ENCODE results near the gene CLRN3. TPM values are rescaled to one million over a fixed set of nuclear protein-coding genes. Genes with fewer than 3 reads are reported as not detected.

The CLRN3 gene
- total and polyA plus RNA-seq, 7 donors, result 0.03 TPM; not detected in 6

DNA sequence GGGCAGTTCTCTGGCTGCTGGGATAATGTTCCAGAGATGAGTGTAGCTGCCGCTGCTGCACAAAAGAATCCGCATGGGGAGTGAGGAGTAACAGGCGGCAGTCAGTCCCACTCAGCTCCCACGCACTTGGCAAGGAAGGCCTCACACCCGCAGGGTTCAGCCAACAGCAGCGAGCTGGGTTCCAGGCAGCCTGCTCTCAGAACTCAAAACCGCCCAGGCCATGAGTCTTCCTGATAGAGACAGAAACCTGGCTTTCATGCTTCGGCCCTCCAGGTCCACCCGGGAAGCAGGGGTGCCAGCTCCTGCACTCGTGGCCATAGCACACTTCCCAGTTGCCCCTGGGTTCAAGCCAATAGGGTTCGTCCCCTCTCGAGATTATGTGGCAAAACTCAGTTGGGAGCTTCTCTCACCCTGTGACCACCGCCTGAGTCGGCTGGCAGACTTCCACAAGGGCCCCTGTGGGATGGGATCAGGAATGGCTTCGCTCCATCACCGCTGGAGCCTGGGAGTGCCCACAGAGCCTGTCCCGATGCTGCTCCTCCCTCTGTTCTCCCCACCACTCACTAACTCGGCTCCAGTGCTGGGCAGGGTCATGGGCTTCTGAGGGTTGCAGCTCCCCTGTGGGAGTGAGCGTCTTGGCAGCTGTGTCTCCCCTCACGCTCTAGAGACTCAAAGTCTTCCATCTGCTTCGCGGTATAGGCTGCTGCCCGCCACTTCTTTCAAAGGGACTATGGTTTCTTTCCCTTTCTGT is 20.6 kb downstream of the CLRN3 start:
- Histone ChIP-seq H3K4me3 (no peak overlapping the region), H3K36me3 (ENCODE audit: insufficient read depth in 1 of 2, low read depth in 1 of 2) (no peaks in the 10 kb centered on the region), H3K9me3 (peaks cover 5% of the 10 kb centered on the region), H3K27ac (no peak overlapping the region), H3K27me3 (ENCODE audit: insufficient read depth in 3 of 3, low read length in 2 of 3) (peaks cover 0 to 13% (median 0%) of the 10 kb centered on the region in 3 donors), H3K4me1 (no peaks in the 10 kb centered on the region)
- no peak for TF ChIP-seq CTCF (IDR thresholded peaks at IDR 0.05)
- ATAC-seq (peak in 1 of 4 donors; percentile 49), DNase-seq (peak in 1 of 2 donors; percentile 41)
- intact Hi-C loops (cut with DNase I), result no loop called here
- 26 to 33% (median 27%) methylated on average over 23 of the region's 23 CpGs for WGBS, 3 donors

DNA sequence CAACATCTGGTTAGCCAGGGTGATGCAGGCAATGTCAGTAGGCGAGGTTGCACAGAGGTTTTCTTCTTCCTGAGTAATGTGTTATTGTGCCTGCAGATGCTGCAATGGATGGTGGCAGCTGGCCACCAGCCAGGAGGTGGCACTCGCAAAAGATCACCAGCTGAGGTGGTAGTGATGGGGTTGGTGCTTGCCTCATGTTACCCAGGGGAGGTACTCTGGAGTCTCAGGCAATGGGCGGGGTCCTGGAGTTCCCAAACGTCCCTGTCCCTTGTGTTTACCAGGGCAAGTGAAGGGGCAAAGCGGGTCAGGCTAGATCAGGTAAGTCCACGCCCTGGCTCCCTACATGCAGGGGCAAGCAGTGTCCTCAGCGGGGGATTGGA is 21.1 kb downstream of the CLRN3 start:
- no peak for DNase-seq
- no peak for ATAC-seq
- H3K4me3 ChIP-seq, result no peak overlapping the region

GRCh38 chr10:127869329-127869728 is 23.4 kb downstream of the CLRN3 start:
- intact Hi-C loops (cut with DNase I), result loop anchor here in 1 of 2 donors (10.0 kb wide), 1 partner anchor 1885 kb away; no protein-coding TSS in a partner anchor
- DNase-seq (no peak), ATAC-seq (no peak)

More for the DNA sequence above, 21.1 kb downstream of the CLRN3 start:
- H3K27ac ChIP-seq, result no peak overlapping the region
- intact Hi-C loops (cut with DNase I), result no loop called here
- TF ChIP-seq CTCF (IDR thresholded peaks at IDR 0.05), result no peak
- H3K4me1 ChIP-seq, result no peaks in the 10 kb centered on the region
- H3K9me3 ChIP-seq, result peaks cover 5% of the 10 kb centered on the region
- 43 to 60% (median 59%) methylated on average over 7 of the region's 7 CpGs for WGBS, 3 donors
- H3K36me3 ChIP-seq (ENCODE audit: insufficient read depth in 1 of 2, low read depth in 1 of 2), result no peaks in the 10 kb centered on the region
- H3K27me3 ChIP-seq (ENCODE audit: insufficient read depth in 3 of 3, low read length in 2 of 3), result peaks cover 0 to 13% (median 0%) of the 10 kb centered on the region in 3 donors

GRCh38 chr10:127867805-127868204 is 24.9 kb downstream of the CLRN3 start:
- DNase-seq, result no peak
- Histone ChIP-seq H3K27me3 (ENCODE audit: insufficient read depth in 3 of 3, low read length in 2 of 3) (peaks cover 0 to 7% (median 0%) of the 10 kb centered on the region in 3 donors), H3K27ac (no peak overlapping the region), H3K36me3 (ENCODE audit: insufficient read depth in 1 of 2, low read depth in 1 of 2) (no peaks in the 10 kb centered on the region), H3K9me3 (peaks cover 5% of the 10 kb centered on the region), H3K4me3 (no peak overlapping the region), H3K4me1 (no peaks in the 10 kb centered on the region)
- 81 to 88% (median 82%) methylated on average over 1 of the region's 1 CpG for WGBS, 3 donors
- intact Hi-C loops (cut with DNase I), result loop anchor here in 1 of 2 donors (10.0 kb wide), 1 partner anchor 1883 kb away; no protein-coding TSS in a partner anchor
- no peak for ATAC-seq
- no peak for TF ChIP-seq CTCF (IDR thresholded peaks at IDR 0.05)

More at GRCh38 chr10:127869329-127869728, 23.4 kb downstream of the CLRN3 start:
- TF ChIP-seq CTCF (IDR thresholded peaks at IDR 0.05), result no peak
- Histone ChIP-seq H3K36me3 (ENCODE audit: insufficient read depth in 1 of 2, low read depth in 1 of 2) (no peaks in the 10 kb centered on the region), H3K4me1 (no peaks in the 10 kb centered on the region), H3K27me3 (ENCODE audit: insufficient read depth in 3 of 3, low read length in 2 of 3) (peaks cover 0 to 13% (median 0%) of the 10 kb centered on the region in 3 donors), H3K4me3 (no peak overlapping the region), H3K27ac (no peak overlapping the region), H3K9me3 (peaks cover 5% of the 10 kb centered on the region)
